T47D (cell line): Measurements from ENCODE around the gene TLDC2.

ENCODE experiments used
- DNase-seq, 2 experiments: peaks; one replicate each; pipeline versions ENCODE4 v3.0.0 to v3.0.0-alpha.2; 2011 to 2012; ENCODE audit warnings: low read depth in 1 of 2, low spot score in 1 of 2
- JUND ChIP-seq: IDR thresholded peaks from 2 replicates; pipeline ENCODE4 v1.6.1; 2012; ENCODE audit warnings: low read depth
- in situ Hi-C: cut with HindIII; loops from 2 replicates; pipeline ENCODE4 v1.10.0; 2016; ENCODE audit warnings: low sequenced_read_pairs, low pct_unique_long_range_greater_than_20kb

Gene TLDC2

GRCh38 chr20:36845288-36845971 lies 30.5 kb upstream of the TLDC2 start:
- DNase-seq = no peak
- in situ Hi-C loops = no loop called here
- no peak for TF ChIP-seq JUND

GRCh38 chr20:36847009-36847709 lies 28.8 kb upstream of the TLDC2 start:
- in situ Hi-C loops = no loop called here
- peak; percentile 87 to 92 for DNase-seq
- no peak for TF ChIP-seq JUND

- in situ Hi-C loops = no loop called here
- DNase-seq = no peak
- TF ChIP-seq JUND = no peak
These were observed 28.3 kb upstream of the TLDC2 start for GRCh38 chr20:36847710-36848040.

- no peak for DNase-seq
- TF ChIP-seq JUND = no peak
- in situ Hi-C loops = no loop called here
These were observed 27.8 kb upstream of the TLDC2 start for GRCh38 chr20:36848078-36848660.

- no peak for TF ChIP-seq JUND
- no peak for DNase-seq
- in situ Hi-C loops = no loop called here
These were observed 27.3 kb upstream of the TLDC2 start for GRCh38 chr20:36848677-36849076.

- TF ChIP-seq JUND = no peak
- no peak for DNase-seq
- in situ Hi-C loops = no loop called here
These were observed 26.4 kb upstream of the TLDC2 start for GRCh38 chr20:36849333-36850065.

- TF ChIP-seq JUND = no peak
- in situ Hi-C loops = no loop called here
- DNase-seq = no peak
These were observed 25.2 kb upstream of the TLDC2 start for GRCh38 chr20:36850759-36851158.

GRCh38 chr20:36851490-36851889 lies 24.4 kb upstream of the TLDC2 start:
- DNase-seq = no peak
- in situ Hi-C loops = no loop called here
- TF ChIP-seq JUND = no peak

GRCh38 chr20:36852187-36852586 lies 23.8 kb upstream of the TLDC2 start:
- no peak for DNase-seq
- TF ChIP-seq JUND = no peak

GRCh38 chr20:36854348-36855240 lies 21.3 kb upstream of the TLDC2 start:
- TF ChIP-seq JUND = no peak
- DNase-seq = no peak
- in situ Hi-C loops = no loop called here

More at GRCh38 chr20:36852187-36852586, 23.8 kb upstream of the TLDC2 start:
- in situ Hi-C loops = no loop called here

GRCh38 chr20:36855241-36855657 lies 20.7 kb upstream of the TLDC2 start:
- in situ Hi-C loops = no loop called here
- no peak for DNase-seq
- TF ChIP-seq JUND = no peak

- in situ Hi-C loops = no loop called here
- DNase-seq = peak in 1 of 2 experiments; percentile 59
- no peak for TF ChIP-seq JUND
These were observed 19.7 kb upstream of the TLDC2 start for GRCh38 chr20:36856195-36856594.
